IPS DF 19.7 (cell line): Measurements from ENCODE around the gene ZNF689.
"Not testable (repeated sequence)": the region's sequence is repeated elsewhere in the genome, so short reads cannot be mapped to it uniquely, and the experiment has no call there.

ENCODE experiments used
- DNase-seq: peaks from one replicate; pipeline ENCODE4 v3.0.0-alpha.2; 2013; ENCODE audit warnings: low read depth, low spot score

Gene ZNF689

GRCh38 chr16:30636599-30636998, 26.4 kb upstream of the ZNF689 start:
- no peak for DNase-seq

GRCh38 chr16:30633526-30633925, 23.3 kb upstream of the ZNF689 start:
- DNase-seq = no peak

GRCh38 chr16:30632454-30632853, 22.3 kb upstream of the ZNF689 start:
- not testable (repeated sequence) for DNase-seq

GRCh38 chr16:30628628-30629540, 18.7 kb upstream of the ZNF689 start:
- no peak for DNase-seq

- DNase-seq = no peak
These were observed 16.0 kb upstream of the ZNF689 start for GRCh38 chr16:30626236-30626635.

- DNase-seq = no peak
These were observed 13.5 kb upstream of the ZNF689 start for GRCh38 chr16:30623536-30624283.

DNA sequence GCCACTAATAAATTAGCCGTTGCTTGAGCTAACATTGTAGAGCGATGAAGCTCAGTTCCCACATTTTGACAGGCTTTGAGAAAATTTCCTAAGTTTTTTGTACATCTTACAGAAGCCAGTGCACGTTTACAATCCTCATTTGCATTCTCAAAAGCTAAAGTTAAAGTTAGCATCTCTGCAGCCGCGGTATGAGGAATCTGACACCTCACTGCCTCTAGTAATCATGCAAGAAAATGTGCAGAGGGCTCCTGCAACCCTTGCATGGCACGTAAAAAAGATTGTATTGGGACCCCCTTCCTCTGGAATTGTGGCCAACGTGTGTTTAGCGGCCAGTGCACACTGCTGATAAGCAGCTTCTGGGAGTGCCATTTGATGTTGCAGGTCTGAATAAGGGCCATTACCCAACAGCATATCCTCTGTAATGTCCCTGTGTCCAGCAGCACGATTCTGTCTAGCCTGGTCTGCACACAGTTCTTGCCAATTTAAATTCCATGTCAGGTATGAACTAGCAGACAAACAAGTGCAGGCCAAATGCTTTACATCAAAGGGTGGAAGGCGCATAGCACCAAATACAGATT, 12.4 kb upstream of the ZNF689 start:
- DNase-seq = no peak

GRCh38 chr16:30621765-30622164, 11.6 kb upstream of the ZNF689 start:
- DNase-seq = no peak

DNA sequence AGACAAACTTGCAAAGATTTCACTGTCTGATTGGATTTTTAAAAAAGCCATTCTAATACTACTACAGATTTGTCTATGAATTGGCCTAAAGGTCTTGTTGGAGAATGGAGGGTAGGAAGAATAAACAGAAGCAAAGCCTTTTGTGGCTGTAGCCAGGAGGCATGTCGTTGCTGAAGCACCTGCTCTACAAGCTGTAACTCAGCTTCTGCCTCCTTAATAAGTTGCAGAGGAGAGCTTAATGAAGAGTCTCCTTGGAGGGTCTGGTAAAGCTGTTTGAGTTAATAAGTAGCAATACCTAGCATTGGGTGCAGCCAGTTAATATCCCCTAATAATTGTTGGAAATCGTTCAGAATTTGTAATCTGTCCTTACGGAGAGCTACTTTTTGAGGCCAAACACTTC, 10.0 kb upstream of the ZNF689 start:
- no peak for DNase-seq

GRCh38 chr16:30619638-30620037, 9.4 kb upstream of the ZNF689 start:
- DNase-seq = no peak

DNA sequence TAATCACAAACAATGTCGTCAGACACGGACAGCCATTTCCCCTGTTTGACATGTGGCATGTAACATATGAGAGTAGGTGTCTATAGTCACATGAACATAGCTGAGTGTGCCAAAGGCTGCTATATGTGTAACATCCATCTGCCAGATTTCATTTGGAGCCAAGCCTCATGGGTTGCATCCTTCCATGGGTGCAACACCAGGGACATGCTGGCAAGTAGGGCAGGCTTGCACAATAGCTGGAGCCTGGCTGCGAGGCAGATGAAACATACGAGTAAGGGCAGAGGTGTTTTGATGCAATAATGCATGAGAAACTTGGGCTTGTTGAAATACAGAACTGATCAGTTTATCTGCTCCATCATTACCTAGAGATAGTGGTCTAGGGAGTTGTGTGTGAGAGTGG, 9.0 kb upstream of the ZNF689 start:
- no peak for DNase-seq

GRCh38 chr16:30615358-30616091, 5.3 kb upstream of the ZNF689 start:
- DNase-seq = no peak

DNA sequence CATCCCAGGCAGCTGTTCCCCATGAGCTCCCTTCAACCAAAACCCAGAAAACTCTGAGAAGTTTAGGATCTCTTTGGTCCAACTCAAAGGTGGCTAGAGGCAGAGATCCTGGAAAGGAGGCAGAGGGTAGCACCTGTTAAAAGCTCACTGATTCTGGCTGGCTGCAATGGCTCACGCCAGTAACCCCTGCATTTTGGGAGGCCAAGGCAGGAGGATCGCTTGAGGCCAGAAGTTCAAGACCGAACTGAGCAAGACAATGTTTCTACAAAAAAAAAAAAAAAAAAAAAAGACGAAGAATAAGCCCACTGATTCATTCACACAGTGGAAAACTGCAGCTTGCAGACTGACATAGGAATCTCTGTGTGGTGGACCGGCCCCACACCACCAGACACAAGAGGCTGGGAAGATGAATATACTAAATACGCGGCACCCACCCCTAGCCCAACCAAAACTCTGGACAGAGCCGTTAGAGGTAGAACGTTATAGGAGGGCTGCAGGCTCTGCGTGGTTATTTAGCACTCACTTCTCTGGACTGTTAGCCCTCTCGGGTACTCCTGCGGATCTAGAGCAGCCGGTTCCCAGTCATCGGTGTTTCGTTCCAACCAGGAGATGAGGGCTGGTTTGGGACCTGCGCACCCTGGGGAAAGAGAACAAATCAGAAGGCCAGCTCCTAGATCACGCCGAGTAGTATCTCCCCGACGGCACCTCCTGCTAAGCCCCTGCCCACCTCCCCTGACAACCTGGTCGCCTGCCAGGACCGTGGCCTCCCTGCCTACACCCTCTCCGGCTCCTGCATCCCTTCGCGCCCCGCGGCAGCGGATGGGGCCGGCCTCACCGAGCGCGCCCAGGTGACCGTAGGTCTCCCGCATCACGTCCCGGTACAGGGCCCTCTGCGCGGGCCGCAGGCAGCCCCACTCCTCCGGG, 925 bp downstream of the ZNF689 start:
- DNase-seq = no peak

DNA sequence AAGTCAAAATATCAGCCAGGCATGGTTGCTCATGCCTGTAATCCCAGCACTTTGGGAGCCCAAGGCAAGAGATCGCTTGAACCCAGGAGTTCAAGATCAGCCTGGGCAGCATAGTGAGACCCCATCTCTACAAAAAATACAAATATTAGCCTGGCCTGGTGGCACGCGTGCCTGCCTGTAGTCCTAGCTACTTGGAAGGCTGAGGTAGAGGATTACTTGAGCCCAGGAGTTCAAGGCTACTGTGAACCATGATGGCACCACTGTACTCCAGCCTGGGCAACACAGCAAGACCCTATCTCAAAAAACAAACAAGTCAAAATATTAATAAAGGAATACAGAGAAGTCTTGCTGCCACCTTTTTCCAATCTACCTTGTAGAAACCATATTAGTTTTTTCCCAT, 4.2 kb downstream of the ZNF689 start:
- no peak for DNase-seq

GRCh38 chr16:30605158-30605557, 5.0 kb downstream of the ZNF689 start:
- DNase-seq = no peak

GRCh38 chr16:30604316-30604947, 5.8 kb downstream of the ZNF689 start:
- no peak for DNase-seq

DNA sequence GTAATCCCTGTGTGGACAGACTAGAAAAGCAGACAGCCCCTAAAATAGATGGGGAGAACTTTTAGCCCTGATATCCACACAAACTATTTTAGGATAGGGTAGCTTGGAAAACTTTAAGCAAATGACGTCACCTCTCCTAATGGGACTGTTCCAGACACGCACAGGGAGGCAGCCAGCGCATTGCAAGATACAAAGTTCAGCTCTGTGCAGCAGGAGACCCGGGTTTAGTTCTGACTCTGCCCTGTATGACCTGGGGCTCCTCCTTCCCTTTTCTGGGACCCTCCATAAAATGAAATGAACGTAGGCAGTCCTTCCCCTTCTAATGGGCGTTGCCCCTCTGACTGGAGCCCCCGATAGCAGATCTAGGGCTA, 6.3 kb downstream of the ZNF689 start:
- DNase-seq = no peak

- no peak for DNase-seq
These were observed 7.4 kb downstream of the ZNF689 start for GRCh38 chr16:30602616-30603277.

- no peak for DNase-seq
These were observed 8.2 kb downstream of the ZNF689 start for GRCh38 chr16:30601966-30602365.

- no peak for DNase-seq
These were observed 9.3 kb downstream of the ZNF689 start for GRCh38 chr16:30600929-30601328.
